SH-SY5Y (cell line): ENCODE results near the gene TMEM89.

ENCODE experiments used
- GATA2 ChIP-seq: IDR thresholded peaks from 2 replicates; pipeline ENCODE4 v1.6.1; 2011; ENCODE audit warnings: mild to moderate bottlenecking, low read depth, low read length
- GATA3 ChIP-seq: IDR thresholded peaks from 2 replicates; pipeline ENCODE4 v1.6.1; 2011; ENCODE audit warnings: low read depth, mild to moderate bottlenecking, low read length, moderate library complexity

DNA sequence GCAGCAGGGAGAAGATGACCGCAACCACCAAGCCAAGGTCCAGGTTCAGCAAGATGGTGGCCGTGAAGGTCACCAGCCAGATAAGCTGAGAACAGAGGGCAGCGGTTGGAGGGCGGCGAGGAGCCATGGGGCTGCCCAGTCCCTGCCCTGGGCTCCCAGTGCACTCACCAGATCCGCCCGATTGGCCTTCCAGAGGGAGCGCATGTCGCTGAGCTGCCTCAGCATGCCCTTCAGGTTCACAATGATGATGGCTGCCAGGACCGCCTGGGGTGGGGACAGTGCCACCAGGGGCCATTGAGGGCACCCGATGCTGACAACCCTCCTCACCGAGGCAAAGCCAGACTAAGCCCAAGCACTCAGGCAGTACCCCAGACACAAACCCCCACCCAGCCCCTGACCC lies 8.3 kb upstream of the TMEM89 start:
- TF ChIP-seq GATA2 (no peak), GATA3 (no peak)
